GM19023 (cell line): ENCODE measurements around the gene AFAP1.

Experiments used
- ATAC-seq: cut with Tn5 transposase; IDR thresholded peaks from one replicate; pipeline ENCODE4 v1.9.1; 2021; ENCODE audit warnings: mild to moderate bottlenecking, moderate library complexity; ENCODE audit not compliant: unreplicated experiment

The AFAP1 gene

DNA sequence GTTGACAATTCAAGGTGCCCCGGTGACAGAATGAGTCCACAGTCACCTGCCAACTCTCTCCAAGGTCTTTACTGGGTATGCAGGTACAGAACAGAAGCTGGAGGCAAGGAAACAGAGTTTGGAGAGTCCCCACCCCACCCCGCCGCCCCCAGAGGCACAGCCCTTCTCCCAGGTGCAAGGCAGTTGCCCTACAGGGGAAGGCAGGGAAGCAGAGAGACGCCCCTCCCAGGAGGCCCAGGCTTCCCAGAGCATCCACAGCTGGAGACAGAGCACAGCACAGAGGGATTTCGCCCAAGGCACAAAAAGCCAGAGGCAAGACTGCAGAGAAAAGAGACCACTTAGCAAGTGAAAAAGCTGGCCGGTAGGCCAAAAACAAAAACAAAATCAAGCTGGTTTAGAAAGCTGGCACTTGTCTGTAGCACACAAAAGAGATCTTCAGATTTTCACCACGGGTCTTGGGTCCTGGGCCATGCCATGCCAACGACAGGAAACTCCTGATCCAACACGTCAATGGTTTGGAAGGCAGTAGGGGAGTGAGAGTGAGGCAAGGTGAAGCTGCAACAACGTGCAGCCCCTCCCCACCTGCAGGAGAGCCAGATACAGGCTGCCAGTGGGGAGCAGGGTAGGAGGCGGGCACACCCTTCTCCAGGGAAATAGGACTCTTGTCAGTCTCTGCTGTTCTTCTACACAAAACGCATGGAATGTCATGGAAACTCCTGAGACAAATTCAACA, 113.3 kb downstream of the AFAP1 start:
- no peak for ATAC-seq

DNA sequence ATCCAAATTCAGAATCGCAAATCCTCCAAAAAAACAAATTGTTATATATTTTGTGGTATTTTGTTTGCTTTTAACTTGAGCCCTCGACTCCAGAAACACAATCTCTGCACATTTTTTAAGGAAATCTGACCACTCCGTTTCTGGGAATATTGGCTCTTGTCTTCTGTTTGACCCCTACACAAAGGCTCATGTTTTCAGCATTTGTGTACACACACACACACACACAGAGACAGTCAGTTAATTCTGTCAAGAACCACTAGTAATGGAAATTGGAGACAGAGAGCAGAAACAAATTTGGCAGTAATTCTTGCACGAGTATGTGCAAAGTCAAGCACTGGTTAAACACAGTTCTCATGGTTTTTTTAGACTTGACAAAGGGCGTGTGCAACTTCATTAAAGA, 115.4 kb downstream of the AFAP1 start:
- no peak for ATAC-seq

DNA sequence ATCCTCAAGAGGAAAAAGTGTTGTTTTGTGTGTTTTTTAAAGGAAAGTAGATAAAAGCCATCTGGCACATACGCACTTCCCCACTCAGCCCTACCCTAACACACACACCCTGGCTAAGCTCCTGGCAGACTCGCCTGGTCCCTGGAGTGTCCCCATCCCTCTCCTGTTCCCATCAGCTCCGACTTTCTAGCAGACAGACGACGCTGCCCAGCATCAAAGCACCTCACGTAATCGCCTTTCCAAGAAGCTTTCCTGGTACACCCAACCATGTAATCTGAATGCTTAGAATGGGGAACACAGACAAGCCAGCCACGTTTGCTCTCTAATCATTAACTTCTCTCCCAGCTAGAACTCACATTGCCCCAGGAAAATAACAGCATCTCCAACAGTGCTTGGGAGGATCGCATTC, 116.2 kb downstream of the AFAP1 start:
- ATAC-seq: no peak

DNA sequence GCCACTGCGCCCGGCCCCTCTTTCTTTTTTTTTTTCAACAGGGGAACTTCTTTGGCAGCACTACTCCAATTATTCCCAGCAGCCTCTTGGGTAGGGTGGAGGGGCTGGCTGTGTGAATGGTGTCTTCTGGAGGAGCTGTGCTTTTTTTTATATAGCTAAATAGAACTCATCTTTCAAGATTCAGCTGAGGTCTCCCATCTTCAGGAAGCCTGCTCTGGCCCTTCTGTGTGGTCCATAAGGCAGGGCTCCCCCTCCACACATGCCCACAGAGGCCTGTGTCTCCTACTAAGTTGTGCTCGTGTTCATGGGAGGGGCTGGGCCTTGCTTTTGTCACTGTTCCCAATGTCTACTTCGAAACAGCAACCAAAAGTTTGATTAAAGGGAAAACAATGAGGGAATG, 116.8 kb downstream of the AFAP1 start:
- ATAC-seq: no peak

DNA sequence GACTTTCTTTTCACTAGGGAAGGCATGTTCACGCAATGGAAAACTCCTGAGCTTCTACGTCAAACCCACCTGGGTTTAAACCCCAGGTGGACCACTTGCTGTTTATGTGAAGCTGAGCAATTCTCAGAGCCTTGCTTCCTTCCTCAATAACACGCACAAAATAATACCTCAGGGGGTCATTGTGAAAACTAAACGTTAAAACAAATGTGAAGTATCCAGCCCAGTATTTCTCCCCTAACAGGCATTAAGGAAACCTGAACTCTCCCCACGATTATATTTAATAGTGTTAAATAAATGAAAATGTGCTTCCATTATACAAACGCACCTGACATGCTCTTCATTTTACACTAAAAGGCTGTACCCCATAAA, 117.5 kb downstream of the AFAP1 start:
- ATAC-seq: no peak

DNA sequence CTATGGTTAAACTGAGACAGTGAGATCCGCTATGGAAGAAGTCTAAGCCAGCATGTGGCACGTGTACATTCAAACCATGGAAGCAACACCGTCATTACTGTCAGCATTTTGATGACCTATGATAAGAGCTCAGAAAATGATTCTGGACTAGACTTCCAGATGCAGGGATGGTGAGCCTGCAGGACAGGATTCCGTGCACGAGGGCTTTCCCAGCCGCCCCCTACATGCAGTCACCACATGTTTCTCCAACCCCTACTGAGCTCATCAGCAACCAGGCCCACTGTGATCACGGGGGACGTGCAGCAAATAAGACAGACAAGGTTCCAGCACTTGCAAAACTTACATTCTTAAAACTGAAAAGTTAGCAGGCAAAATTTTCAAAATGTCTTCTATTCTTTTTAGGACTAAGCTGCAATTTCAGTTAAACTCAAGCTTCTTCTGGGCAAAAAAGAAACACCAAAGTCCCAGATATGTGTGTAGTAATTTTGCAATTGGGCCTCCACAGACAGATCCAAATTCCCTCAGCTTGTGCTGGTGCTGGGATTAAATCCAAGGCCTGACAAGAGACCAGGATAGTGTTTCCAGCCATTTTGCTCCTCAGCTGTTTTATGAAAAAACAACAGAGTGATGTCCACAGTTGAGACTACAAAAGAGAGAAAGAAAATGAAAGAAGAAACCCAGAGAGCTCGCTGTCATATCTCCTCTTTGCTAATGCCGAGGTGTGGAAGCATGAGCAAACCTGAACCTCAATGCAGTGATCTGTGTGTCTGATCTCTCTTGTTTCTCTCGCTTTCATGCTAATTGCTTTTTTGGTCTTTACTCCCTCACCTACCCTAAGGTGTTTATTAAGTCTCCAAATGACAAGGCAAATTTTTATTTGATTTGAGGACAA, 118.2 kb downstream of the AFAP1 start:
- no peak for ATAC-seq

DNA sequence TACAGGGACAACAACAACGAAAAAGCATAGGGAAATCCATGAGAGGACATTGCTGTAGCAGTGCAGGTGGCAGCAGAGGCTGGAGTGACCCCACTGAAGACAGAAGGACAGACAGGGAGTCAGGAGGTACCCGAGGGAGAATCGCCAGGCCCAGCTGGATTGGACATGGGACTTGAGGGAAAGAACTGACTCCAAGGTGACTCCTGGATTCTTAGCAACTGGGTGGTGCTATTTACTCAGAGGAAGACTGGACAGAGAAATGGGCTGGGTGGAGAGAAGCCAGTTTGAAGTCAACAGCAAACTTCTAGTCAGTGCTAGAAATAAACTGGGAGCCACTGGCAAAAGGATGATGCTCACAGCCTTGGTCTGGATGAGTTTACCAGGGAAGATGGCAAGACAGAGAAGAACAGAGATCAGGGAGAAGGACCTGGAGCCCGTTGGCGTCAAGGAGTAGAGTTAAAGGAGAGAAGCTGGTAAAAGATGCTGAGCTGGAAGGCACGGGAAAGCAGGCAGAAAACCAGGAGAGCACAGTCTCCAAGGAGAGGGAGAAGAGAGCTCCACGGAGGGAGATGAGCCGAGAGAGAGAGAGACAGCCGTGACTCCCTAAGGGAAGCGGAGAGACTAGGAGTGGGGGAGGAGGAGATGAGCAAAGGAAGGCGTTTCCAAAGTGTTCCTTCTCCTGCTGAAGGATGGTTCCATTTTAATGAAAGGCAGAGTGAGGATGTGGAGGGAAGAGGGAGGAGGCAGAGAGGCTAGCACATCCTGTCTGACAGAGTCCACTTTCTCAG, 119.4 kb downstream of the AFAP1 start:
- no peak for ATAC-seq

DNA sequence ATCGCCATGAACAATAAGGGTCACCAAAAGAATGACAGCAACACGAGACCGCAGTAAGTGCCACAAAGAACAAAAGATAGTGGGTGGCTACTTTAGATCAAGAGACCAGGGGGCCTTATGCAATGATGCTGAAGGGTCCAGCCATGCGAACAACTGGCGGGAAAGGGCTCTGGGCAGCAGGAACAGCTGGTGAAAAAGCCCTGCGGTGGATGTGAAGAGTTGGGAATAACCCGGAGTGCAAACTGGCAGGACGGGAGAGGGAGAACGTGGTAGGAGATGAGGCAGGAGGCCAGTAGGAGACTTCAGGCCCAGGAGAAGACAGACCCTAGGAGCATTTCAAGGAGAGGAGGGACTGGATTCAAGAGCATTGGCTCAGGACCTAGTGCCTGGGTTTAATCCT, 120.2 kb downstream of the AFAP1 start:
- no peak for ATAC-seq

DNA sequence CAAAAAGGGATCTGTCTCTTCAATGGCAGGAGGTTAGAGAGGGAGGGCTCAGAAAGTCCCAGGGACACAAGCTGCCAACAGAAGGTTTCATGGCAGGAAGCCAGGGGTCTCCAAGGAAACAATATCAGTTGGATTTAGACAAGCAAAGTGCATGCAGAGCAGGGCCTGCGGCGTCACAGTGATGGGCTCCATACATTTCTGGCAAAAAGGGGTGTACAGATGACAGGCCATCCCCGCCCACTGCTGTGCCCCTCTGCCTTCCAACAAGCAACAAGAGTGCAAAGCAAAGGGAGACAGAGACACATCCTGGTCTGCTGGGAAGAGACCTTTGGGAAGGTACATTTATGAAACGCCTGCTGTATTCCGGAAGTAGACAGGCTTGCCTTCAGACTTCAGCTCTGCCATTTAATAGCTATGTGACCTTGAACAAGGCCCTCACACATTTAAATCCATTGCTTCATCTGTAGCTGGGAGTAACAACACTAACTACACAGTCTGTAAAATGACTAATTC, 121.2 kb downstream of the AFAP1 start:
- no peak for ATAC-seq

DNA sequence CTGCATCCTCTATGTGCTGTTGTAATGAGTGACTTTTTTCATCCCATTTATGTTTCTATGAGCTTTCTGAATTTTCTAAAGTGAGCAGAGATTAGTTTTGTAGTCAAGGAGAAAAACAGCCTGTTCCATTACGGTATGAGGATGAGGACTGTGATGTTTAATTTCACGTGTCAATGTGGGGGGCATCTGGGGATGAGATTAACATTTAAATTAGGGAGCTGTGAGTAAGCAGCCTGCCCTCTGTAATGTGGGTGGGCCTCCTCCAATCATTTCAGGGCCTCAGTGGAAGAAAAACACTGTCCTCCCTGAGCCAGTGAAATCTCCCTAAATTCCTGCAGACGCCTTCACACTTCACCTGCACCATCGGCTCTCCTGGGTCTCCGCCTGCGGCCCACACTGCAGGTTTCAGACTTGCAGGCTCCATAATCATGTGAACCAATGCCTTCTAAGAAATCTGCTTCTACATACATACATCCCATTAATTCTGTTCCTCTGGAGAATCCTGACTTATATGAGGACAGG, 121.7 kb downstream of the AFAP1 start:
- ATAC-seq: no peak

DNA sequence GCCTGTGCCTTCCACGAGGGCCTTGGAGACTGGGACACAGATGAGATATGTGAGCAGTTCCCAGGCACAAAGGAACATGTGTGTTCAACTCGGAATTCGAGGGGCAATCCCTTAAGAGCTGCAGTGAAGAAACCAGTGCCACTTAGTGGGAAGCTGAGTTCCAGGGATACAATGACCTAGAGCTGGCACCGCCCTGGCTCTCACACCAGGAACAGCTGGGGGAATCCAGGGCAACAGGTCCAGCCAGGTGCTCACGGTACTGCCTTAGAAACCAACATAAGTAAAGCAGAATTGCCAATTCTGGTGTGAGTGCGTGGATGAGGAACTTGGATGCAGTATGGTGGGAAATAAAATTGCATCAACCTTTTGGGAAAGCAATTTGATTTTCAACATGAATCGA, 122.9 kb downstream of the AFAP1 start:
- ATAC-seq: no peak

DNA sequence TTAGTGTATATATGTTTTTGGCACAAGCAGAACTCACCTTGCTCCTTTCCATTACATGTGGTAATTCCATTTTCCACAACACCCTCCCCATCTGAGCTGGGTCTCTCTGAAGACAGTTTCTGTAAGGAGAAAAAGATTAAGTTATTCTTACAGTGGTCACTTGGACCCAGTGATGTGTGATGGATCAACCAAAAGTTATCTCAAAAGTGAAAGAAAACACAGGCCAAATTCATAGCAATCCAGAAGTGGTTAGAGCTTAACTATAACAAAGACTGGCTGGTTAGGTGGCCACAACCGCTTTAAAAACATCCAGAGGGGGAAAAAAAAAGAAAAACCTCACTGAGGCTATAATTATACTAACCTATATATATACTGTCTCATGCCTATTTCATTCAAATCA, 123.7 kb downstream of the AFAP1 start:
- no peak for ATAC-seq

DNA sequence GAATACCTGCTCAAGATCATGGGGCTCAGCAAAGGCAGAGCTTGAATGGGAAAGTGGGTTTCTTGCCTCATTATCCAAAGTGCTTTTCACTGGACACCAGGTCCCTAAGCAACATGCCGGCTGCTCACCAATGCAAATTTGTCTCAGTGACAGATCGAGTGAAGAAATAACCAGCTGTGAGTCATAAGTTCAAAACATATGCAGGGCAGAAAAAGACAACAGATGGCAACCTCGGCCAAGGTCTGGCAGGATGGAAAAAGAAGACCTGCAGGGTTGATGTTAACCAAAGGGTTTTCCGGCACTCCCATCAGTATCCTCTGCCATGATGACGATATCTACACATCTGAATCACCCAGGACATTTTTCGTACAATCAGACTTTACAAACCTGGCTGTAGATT, 124.1 kb downstream of the AFAP1 start:
- no peak for ATAC-seq

DNA sequence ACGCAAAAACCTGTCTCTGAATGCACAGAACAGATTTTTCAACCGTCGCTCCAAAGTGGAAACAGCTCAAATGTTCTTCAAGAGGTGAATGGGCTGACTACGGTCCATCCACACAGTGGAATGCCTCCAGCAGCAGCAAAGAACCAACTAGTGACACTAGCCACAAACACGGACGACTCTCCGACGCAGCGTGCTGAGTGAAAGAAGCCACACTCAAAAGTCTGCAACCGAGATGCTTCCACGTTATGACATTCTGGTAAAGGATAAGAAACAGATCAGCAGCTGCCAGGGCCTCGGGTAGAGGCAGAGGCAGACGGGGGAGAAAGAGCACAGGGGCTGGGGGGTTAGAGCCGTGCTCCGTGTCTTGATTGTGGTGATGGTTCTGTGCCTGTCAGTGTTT, 125.2 kb downstream of the AFAP1 start:
- ATAC-seq: no peak

DNA sequence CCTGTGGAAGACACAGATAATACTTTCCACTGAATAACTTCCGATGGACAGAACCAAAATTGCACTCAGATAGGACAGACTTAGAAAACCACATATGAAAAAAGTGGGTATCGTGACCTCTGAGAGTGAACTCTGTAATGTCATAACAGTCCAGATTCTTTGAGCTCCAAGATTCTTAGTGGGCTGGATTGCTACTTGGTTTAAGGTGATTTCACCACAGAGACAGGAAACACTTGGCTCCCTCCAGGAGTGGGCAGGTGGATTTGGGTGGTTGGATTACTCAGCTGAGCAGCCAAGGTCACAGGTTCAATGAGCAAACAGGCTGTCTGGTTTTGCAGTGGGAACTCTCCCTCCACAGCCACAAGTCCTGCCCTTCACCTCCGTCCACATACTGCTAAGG, 126.0 kb downstream of the AFAP1 start:
- ATAC-seq: no peak

DNA sequence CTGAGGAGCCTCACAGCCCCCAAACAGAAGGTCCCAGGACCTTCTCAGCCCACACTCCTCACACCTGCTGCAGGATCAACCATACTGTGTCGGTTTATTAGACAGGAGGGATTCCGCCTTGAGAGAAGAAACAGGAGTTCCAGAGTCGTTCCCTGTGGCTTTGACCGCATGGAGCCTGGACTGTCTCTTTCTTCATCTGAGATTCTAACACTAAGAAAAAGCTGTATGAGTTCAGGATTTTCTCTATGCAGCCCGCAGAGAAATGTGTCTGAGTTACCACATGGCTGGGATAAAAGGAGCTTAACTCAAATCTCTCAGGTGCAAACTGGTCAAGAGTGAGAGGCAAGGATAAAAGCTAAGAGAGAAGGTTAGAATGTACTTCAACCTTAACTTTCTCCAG, 126.7 kb downstream of the AFAP1 start:
- ATAC-seq: no peak

DNA sequence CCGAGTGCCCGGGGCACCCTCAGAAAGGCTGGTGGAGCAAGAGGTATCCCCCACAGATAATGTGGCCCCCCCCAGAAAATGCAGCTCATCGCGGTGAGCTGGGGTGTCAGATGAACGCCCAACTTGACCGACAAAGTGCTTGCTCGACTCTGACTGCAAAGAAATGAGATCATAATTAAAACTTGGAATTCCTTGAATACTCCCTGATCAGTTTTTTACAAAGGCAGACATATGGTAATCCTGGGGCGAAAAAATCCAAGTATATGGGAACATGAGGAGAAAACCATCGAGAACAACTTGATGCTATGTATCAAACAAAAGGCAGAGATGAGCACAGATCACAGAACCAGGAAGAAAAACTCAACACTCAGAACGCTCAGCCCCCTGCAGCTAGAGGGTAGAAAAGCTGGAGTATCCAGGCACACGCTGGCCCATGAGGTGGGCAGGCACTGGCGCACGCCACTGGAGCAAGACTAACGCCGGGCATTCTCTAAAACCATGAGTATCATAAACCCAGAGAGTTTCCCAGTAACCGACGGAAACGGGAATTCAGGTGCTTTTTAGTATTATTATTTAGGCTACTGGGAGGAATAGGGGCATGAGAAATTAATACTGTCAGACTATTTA, 127.3 kb downstream of the AFAP1 start:
- ATAC-seq: no peak

DNA sequence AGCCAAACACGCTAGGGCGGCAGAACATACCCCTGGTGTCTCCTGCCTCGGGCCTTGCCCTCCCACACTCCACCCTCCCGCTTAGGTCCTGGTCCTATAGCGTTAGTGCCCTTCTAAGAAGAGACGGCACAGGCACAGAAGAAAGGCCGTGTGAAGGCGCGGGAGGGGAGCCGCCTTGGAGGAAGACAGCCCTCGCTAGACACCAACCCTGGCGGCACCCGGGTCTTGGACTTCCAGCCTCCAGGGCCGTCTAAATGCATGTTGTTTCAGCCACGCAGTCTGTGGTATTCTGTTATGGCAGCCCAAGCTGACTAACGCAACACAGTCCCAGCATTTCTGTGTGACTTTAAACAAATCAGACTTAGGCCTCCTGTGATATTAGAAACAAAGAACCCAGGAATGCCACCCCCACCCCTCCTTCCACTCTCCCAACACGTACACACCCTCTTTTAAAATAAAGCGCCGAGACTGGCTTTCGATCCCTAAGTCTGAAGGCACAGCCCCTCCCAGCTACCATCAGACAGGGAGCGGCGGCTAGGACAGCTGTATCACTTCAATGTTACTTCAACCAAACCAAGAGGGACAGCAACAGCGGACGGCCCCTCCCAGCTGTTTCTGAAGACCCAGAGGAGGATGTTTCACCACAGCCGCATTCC, 128.0 kb downstream of the AFAP1 start:
- ATAC-seq: no peak

DNA sequence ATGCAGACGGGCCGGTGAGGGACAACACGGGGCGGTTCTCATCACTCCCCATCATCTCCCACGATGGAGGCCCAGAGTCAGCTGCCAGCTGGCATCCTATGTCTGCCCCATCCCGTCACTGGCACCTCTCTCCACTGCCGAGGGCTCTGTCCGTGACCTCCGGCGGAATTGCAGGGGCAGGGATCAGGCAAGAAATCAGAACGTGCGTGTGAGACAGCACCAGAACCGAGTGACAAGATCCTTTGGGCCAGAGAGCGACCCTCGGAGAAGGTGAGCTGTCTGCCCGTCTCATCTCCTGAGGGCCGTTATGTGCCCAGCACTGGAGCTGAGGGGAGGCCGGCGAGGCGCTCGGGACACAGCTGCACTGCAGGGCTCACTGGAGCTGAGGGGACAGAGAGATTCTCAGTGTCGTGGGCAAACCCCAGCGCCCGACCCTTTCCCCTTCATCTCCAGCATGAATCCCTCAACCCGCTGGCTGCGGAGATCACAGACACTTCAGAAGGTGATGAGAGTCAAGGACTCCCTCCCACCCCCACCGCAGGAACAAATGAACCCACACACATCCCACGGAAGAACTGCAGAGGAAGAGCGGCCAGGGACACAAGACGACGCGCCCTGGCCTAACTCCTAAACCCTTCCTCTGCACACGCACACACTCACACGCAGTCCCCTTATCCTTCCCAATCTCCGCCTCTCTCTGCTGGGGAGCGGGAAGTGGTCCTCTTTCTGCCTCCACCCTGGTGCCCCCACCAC, 128.7 kb downstream of the AFAP1 start:
- ATAC-seq: no peak
